Measurements from ENCODE around the gene GRIA1.
"Not testable (repeated sequence)": the region's sequence is repeated elsewhere in the genome, so short reads cannot be mapped to it uniquely, and the experiment has no call there.

Gene GRIA1

DNA sequence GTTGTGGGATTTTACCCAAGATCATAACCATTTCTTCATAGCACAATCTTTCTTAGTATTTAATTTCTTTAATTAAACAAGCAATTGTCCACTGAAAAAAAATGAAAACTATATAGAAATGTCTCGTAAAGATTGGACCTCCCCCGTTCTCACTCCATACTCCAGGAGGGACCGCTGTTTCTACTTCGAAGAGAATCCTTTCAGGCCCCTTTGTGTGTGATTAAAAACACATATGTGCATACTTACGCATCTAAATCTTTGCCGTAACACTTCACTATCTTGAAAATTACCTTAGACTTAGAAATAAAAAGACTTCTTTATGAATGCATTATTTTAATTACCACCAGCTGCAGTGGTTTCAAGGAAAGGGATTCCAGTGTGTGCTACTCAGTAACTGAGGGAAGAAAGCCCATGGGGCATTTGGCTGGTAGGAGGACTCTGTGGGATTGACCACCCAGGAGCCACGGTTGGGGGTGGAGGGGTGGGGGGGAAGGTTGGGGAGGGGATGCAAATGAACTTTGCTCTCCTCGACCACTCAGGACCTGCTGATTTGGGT lies 339.1 kb downstream of the GRIA1 start:
- DNase-seq (ENCODE audit: low read depth, low spot score): no peak

DNA sequence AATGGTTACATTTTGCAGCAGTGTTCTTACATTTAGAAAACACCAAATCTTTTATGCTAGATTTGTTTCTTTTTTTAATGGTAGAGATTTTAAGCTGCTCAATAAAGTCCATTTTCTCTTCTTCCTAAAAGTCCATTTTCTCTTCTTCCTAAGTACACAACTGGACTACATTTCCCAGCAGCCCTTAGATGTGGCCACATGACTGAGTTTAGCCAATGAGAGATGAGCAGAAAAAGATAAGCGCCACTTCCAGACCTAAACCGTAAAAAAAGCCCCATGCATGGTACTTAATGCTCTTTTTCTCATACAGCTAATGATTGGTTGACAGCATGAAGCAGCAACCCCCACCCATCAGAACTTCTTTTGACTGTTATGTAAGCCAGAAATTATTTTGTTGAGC lies 341.5 kb downstream of the GRIA1 start:
- no peak for DNase-seq (ENCODE audit: low read depth, low spot score)

DNA sequence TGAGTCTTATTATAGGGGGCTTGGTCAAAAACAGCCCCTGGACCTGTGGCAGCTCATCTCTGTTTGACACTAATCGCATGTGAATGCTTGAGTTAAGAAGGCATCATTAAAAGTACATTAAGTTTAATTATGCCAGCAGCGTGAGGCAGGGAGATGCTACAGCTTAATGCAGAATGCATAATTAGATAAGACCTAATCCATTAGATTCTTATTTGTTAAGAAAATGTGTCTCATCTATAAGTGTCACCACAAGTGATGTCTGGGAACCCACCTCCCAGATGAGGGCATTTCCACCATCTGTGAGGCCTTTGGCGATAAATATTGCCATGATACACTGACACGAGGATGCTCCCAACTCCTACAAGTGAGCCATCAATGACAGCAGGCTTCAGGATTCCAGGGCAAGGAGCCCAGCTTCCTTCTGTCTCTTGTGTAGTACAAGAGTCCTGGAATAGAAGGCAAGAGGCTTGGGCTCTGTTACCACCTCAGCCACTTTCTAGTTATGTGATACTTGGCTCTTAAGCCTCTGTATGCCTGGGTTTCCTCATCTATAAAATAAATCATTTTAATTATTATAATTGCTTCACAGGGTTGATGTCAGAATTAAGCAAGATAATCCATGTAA lies 345.5 kb downstream of the GRIA1 start:
- DNase-seq (ENCODE audit: low read depth, low spot score): no peak

DNA sequence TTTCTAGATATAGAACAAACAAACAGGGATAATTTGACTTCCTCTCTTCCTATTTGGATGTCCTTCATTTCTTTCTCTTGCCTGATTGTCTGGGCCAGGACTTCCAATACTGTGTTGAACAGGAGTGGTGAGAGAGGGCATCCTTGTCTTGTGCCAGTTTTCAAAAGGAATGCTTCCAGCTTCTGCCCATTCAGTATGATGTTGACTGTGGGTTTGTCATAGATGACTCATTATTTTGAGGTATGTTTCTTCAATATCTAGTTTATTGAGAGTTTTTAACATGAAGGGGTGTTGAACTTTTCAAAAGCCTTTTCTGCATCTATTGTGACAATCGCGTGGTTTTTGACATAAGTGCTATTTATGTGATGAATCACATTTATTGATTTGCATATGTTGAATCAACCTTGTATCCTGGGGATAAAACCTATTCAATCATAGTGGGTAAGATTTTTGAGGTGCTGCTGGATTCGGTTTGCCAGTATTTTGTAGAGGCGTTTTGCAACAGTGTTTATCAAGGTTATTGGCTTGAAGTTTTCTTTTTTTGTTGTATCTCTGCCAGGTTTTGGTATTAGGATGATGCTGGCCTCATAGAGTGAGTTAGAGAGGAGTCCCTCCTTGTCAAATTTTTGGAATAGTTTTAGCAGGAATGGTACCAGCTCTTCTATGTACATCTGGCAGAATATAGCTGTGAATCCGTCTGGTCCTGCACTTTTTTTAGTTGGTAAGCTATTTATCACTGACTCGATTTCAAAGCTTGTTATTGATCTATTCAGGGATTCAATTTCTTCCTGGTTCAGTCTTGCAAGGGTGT lies 359.0 kb downstream of the GRIA1 start:
- DNase-seq (ENCODE audit: low read depth, low spot score): peak; percentile 15

DNA sequence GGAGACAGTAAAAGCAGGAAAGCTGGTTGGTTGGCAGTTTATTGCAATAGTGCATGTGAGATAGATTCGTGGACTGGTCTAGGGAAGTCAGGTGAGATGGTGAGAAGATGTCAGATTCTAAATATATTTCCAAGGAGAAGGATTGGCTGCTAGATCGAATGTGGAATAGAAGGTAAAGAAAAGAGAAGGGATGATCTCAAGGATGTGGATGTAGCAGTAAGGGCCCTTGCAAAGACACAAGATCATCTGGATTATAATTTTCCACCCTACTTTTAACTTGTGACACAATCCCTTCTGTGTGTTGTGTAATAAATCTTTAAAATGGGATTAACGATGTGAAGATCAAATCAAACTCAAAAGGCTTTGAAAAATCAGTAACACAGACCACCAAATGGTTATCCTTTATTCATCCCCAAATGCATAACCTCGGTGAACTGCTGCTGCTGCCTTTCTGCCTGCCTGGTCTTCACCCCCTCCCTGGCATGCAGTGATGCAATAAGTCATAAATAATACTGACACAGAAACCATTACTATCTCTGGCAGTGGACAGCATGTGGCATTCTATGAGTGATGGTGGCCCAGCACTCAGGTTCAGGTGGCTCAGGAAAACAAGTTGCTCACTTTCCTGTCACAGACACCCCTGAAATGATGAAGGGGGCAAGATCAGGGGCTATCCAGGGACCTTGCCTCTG lies 369.9 kb downstream of the GRIA1 start:
- no peak for DNase-seq (ENCODE audit: low read depth, low spot score)

DNA sequence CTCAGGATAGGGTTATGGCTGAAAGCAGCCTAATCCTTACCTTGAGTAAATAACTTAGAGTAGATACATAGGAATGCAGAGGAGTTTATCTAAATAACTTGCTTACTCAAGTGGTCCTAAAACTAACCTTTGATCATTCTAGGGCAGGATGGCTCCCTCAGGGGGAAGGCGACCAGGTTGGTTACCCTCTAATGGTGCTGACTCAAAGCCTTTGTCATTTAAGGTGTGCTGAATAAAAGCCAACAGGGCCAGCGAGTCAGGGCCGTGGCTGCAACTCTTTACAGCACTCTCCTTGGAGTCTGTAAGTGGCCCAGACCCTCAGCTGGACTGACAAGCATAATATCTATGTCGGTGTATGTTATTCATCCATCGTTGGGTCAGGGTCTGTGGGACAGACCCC lies 372.4 kb downstream of the GRIA1 start:
- DNase-seq (ENCODE audit: low read depth, low spot score): not testable (repeated sequence)

Data from astrocyte of the hippocampus (primary cell).